Gastrocnemius medialis (tissue), 4 donors: Measurements from ENCODE around the gene PDCD7. TPM values are rescaled to one million over a fixed set of nuclear protein-coding genes. Genes with fewer than 3 reads are reported as not detected.
A peak's percentile ranks its signal among the peaks of the same experiment; 100 is the strongest.

Source experiments
- ATAC-seq, 2 donors: fragments of 150-250 bp; one replicate each; pipeline ENCODE4 v1.9.1; 2016
- DNase-seq, 2 donors: peaks; one replicate each; pipeline ENCODE4 v3.0.0-alpha.2; 2019
- H3K27ac ChIP-seq, 4 donors: fragments of 200-600 bp; sonication (generic); 1 replicate in 1 of 4; 2 replicates in 3 of 4; pipeline ENCODE4 v1.5.1; 2016 to 2018; ENCODE audit warnings: mild to moderate bottlenecking in 2 of 4, moderate library complexity in 1 of 4
- H3K27me3 ChIP-seq, 3 donors: fragments of 200-600 bp; sonication (generic) in 2 of 3; 1 replicate in 1 of 3; 2 replicates in 2 of 3; pipeline versions ENCODE4 v1.5.1 to v1.6.0; 2016 to 2019; ENCODE audit warnings: mild to moderate bottlenecking in 1 of 3, moderate library complexity in 1 of 3
- H3K36me3 ChIP-seq, 2 donors: fragments of 200-600 bp; sonication (generic) in 1 of 2; one replicate each; pipeline ENCODE4 v1.5.1; 2017 to 2018
- H3K4me1 ChIP-seq, 2 donors: fragments of 200-600 bp; sonication (generic) in 1 of 2; one replicate each; pipeline ENCODE4 v1.5.1; 2016 to 2017; ENCODE audit warnings: mild to moderate bottlenecking in 2 of 2
- H3K4me3 ChIP-seq, 4 donors: fragments of 200-600 bp; sonication (generic) in 3 of 4; 1 replicate in 1 of 4; 2 replicates in 3 of 4; pipeline ENCODE4 v1.5.1; 2016 to 2019; ENCODE audit warnings: mild to moderate bottlenecking in 2 of 4
- H3K9me3 ChIP-seq, 3 donors: fragments of 200-600 bp; sonication (generic) in 2 of 3; 1 replicate in 1 of 3; 2 replicates in 2 of 3; pipeline ENCODE4 v1.5.1; 2016 to 2019
- POLR2A ChIP-seq, 2 donors: fragments of 450-650 bp; IDR thresholded peaks; one replicate each; pipeline ENCODE4 v1.6.1; 2017; ENCODE audit warnings: antibody characterized with exemption in 2 of 2, mild to moderate bottlenecking in 2 of 2, moderate library complexity in 2 of 2
- in situ Hi-C, 4 donors: fragments of 200-750 bp; cut with MboI; loops; one replicate each; pipeline versions ENCODE4 v1.15.0 to v1.8.0; 2017; ENCODE audit warnings: low sequenced_read_pairs in 4 of 4
- intact Hi-C: fragments of 100-400 bp; cut with DNase I; formaldehyde crosslinking; loops from one replicate; pipeline ENCODE4 v1.15.1; 2023; ENCODE audit warnings: low total_unique reads
- total RNA-seq, 4 donors: library from RNA; depleted of rRNA; stranded (reverse); fragments of >200 nt; gene quantifications; one replicate each; pipeline versions ENCODE4 v1.1.0 to v1.2.3, GENCODE V29; 2016
- TF ChIP-seq, protein P1 (sequence below), 5 experiments: fragments of 450-650 bp in 3 of 5; fragments of 200-600 bp in 2 of 5; sonication (generic) in 2 of 5; IDR thresholded peaks in 4 of 5; conservative IDR thresholded peaks in 1 of 5; 1 replicate in 4 of 5; 2 replicates in 1 of 5; pipeline ENCODE4 v1.5.1; 2016 to 2019; ENCODE audit warnings: antibody characterized with exemption in 5 of 5, mild to moderate bottlenecking in 3 of 5, moderate library complexity in 3 of 5

Gene PDCD7
- total RNA-seq, 4 donors from 2014 or later, result 10.4 to 15.7 (median 12.4) TPM

GRCh38 chr15:65106011-65106590, 27.5 kb downstream of the PDCD7 start:
- TF ChIP-seq, protein P1, sequence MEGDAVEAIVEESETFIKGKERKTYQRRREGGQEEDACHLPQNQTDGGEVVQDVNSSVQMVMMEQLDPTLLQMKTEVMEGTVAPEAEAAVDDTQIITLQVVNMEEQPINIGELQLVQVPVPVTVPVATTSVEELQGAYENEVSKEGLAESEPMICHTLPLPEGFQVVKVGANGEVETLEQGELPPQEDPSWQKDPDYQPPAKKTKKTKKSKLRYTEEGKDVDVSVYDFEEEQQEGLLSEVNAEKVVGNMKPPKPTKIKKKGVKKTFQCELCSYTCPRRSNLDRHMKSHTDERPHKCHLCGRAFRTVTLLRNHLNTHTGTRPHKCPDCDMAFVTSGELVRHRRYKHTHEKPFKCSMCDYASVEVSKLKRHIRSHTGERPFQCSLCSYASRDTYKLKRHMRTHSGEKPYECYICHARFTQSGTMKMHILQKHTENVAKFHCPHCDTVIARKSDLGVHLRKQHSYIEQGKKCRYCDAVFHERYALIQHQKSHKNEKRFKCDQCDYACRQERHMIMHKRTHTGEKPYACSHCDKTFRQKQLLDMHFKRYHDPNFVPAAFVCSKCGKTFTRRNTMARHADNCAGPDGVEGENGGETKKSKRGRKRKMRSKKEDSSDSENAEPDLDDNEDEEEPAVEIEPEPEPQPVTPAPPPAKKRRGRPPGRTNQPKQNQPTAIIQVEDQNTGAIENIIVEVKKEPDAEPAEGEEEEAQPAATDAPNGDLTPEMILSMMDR (IDR thresholded peaks at IDR 0.05 in 4 of 5, conservative IDR thresholded peaks at IDR 0.05 in 1 of 5), result no peak
- TF ChIP-seq POLR2A (IDR thresholded peaks at IDR 0.05), result no peak
- intact Hi-C loops (no loop called here), in situ Hi-C loops (no loop called here)
- H3K36me3 ChIP-seq, result peaks cover 0 to 31% of the 10 kb centered on the region in 2 donors
- H3K27me3 ChIP-seq, result no peaks in the 10 kb centered on the region
- DNase-seq (no peak), ATAC-seq (no peak)
- H3K4me3 ChIP-seq, result no peak overlapping the region
- H3K9me3 ChIP-seq, result no peaks in the 10 kb centered on the region
- H3K4me1 ChIP-seq, result no peaks in the 10 kb centered on the region
- no peak overlapping the region for H3K27ac ChIP-seq

DNA sequence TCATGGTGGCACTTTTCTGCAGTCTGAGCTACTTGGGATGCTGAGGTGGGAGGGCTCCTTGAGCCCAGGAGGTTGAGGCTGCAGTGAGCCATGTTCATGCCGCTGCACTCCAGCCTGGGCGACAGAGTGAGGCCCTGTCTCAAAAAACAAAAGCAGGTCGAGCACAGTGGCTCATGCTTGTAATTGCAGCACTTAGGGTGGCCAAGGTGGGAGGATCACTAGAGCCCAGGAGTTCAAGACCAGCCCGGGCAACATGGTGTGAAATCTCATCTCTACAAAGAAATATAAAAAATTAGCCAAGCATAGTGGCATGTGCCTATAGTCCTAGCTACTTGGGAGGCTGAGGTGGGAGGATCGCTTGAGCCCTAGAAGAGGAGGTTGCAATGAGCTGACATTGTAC, 28.6 kb downstream of the PDCD7 start:
- no peaks in the 10 kb centered on the region for H3K4me1 ChIP-seq
- H3K27ac ChIP-seq, result no peak overlapping the region
- H3K4me3 ChIP-seq, result no peak overlapping the region
- TF ChIP-seq POLR2A (IDR thresholded peaks at IDR 0.05), result no peak
- TF ChIP-seq, protein P1 (IDR thresholded peaks at IDR 0.05 in 4 of 5, conservative IDR thresholded peaks at IDR 0.05 in 1 of 5), result no peak
- in situ Hi-C loops (no loop called here), intact Hi-C loops (no loop called here)
- ATAC-seq, result no peak
- no peaks in the 10 kb centered on the region for H3K27me3 ChIP-seq
- H3K36me3 ChIP-seq, result peaks cover 0 to 41% of the 10 kb centered on the region in 2 donors
- no peaks in the 10 kb centered on the region for H3K9me3 ChIP-seq
- DNase-seq, result no peak

- intact Hi-C loops, result no loop called here
- ATAC-seq, result no peak
- Histone ChIP-seq H3K36me3 (peaks cover 0 to 61% of the 10 kb centered on the region in 2 donors), H3K27me3 (no peaks in the 10 kb centered on the region), H3K4me3 (no peak overlapping the region), H3K4me1 (no peaks in the 10 kb centered on the region), H3K27ac (no peak overlapping the region), H3K9me3 (no peaks in the 10 kb centered on the region)
- no peak for DNase-seq
- TF ChIP-seq POLR2A (IDR thresholded peaks at IDR 0.05), result no peak
- TF ChIP-seq, protein P1 (IDR thresholded peaks at IDR 0.05 in 4 of 5, conservative IDR thresholded peaks at IDR 0.05 in 1 of 5), result no peak
- in situ Hi-C loops, result no loop called here
These were observed 30.7 kb downstream of the PDCD7 start for GRCh38 chr15:65102912-65103311.

- intact Hi-C loops (loop anchor here (1.0 kb wide), 1 partner anchor 48 kb away; no protein-coding TSS in a partner anchor), in situ Hi-C loops (no loop called here)
- ATAC-seq, result no peak
- Histone ChIP-seq H3K27me3 (no peaks in the 10 kb centered on the region), H3K36me3 (peaks cover 0 to 68% of the 10 kb centered on the region in 2 donors), H3K4me3 (no peak overlapping the region), H3K27ac (no peak overlapping the region), H3K9me3 (no peaks in the 10 kb centered on the region), H3K4me1 (no peaks in the 10 kb centered on the region)
- DNase-seq, result no peak
- TF ChIP-seq, protein P1 (IDR thresholded peaks at IDR 0.05 in 4 of 5, conservative IDR thresholded peaks at IDR 0.05 in 1 of 5), result peak in 1 of 5 experiments; percentile 17
- no peak for TF ChIP-seq POLR2A (IDR thresholded peaks at IDR 0.05)
These were observed 31.5 kb downstream of the PDCD7 start for GRCh38 chr15:65101891-65102708.
